ENCODE results near the gene AVP.

AVP gene

DNA sequence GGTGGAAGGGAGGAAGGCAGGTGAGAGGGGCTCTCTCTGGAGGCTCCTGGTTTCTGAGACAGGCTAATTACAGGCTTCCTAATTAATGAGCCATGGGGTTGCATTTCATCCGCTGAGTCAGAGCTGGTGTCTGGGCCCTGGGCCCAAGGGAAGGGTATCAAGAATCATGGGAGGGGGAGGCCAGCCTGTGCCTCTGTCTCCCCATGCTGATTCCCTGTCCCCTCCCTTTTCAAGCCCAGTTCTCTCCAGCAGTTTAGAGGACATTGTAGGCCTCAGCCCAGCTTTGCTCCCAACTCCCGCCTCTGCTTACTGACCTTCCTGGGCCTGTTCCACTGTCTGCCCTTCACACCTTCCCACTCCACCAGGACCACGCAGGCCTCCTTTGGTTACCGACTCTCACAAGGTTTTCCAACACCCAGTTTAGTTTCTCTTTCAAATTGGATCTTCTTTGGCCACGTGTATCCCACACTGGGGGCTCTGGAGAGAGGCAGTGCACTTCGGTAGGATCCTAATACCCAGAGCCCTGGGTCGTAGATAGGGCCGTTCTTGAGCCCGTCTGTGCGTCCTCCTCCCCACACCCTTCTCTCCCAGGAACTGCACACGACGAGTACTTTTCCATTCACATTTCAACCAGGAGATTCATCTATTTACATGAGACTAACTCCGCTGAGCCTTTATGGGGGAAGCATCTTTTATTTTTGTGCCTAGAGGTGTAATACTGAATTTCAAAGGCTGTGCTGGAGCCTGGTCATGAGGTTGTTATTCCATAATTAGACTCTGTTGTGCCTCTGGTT is 18.2 kb upstream of the AVP start:
- no peak overlapping the region for H3K4me3 ChIP-seq (ENCODE audit: low read depth, low read length)
- TF ChIP-seq, protein P1, sequence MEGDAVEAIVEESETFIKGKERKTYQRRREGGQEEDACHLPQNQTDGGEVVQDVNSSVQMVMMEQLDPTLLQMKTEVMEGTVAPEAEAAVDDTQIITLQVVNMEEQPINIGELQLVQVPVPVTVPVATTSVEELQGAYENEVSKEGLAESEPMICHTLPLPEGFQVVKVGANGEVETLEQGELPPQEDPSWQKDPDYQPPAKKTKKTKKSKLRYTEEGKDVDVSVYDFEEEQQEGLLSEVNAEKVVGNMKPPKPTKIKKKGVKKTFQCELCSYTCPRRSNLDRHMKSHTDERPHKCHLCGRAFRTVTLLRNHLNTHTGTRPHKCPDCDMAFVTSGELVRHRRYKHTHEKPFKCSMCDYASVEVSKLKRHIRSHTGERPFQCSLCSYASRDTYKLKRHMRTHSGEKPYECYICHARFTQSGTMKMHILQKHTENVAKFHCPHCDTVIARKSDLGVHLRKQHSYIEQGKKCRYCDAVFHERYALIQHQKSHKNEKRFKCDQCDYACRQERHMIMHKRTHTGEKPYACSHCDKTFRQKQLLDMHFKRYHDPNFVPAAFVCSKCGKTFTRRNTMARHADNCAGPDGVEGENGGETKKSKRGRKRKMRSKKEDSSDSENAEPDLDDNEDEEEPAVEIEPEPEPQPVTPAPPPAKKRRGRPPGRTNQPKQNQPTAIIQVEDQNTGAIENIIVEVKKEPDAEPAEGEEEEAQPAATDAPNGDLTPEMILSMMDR (IDR thresholded peaks at IDR 0.05; ENCODE audit: borderline replicate concordance, insufficient read depth, low read depth, low read length), result no peak

DNA sequence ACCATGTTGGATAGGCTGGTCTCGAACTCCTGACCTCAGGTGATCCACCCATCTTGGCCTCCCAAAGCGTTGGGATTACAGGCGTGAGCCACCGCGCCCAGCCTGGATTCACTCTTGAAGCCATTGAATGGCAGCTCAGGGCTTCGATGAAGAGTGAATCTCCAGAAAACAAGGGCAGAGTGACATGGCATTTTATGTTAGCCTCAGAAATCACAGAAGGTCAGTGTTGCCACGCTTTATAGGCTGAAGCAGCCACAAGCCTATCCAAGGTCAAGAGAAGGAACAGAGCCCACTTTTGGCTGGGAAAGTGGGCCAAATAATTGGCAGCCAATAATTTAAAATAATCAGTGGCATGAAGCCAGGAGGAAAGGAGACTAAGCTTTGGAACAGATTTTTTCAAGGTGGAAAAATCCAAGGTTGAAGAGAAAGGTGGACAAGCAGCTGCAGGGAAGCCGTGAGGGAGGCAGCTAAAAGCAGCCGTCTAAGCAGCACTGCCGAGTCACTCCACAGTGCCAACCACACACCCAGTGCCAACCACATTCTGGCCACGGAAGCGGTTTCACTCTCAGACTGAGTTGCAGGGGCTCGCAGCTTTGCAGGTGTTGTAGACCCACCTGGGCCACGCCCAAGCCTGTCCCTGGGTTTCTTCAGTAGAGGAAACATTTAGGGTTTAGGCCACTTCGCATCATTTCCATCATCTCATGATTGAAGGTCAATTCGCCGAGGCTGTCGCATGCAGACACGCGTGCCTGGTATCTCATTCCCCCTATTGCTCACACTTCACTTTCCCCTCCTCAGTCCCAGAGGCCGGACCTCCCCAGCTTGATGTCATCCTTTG is 17.4 kb upstream of the AVP start:
- TF ChIP-seq, protein P1 (IDR thresholded peaks at IDR 0.05; ENCODE audit: borderline replicate concordance, insufficient read depth, low read depth, low read length), result no peak
- H3K4me3 ChIP-seq (ENCODE audit: low read depth, low read length), result no peak overlapping the region

DNA sequence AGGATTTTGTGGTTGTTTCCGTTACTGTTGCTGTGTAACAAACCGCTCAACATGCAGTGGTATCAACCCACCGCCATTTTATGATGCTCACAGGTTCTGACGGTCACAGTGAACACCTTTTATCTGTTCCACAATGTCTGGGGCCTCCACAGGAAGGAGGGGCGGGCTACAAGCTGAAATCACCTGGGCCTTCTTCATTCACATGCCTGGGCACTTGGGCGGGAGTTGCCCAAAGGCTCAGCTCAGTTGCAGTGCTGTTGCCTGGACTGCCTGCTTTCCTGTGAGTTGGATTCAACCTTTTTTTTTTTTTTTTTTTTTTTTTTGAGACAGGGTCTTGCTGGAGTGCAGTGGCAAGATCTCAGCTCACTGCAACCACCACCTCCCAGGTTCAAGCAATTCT is 16.7 kb upstream of the AVP start:
- H3K4me3 ChIP-seq (ENCODE audit: low read depth, low read length), result no peak overlapping the region
- TF ChIP-seq, protein P1 (IDR thresholded peaks at IDR 0.05; ENCODE audit: borderline replicate concordance, insufficient read depth, low read depth, low read length), result no peak

DNA sequence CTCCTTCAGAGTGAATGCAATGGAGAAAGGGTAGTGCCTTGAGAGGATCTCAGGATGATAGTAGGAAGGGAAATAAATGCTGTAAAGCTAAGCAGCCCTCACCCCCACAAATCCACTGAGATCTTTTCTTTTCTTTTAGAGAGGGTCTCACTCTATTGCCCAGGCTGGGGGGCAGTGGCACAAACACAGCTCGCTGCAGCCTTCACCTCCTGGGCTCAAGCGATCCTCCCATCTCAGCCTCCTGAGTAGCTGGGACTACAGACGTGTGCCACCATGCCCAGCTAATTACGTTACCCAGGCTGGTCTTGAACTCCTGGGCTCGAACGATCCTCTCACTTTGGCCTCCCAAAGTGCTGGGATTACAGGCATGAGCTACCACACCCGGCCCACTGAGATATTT is 16.0 kb upstream of the AVP start:
- TF ChIP-seq, protein P1 (IDR thresholded peaks at IDR 0.05; ENCODE audit: borderline replicate concordance, insufficient read depth, low read depth, low read length), result no peak

DNA sequence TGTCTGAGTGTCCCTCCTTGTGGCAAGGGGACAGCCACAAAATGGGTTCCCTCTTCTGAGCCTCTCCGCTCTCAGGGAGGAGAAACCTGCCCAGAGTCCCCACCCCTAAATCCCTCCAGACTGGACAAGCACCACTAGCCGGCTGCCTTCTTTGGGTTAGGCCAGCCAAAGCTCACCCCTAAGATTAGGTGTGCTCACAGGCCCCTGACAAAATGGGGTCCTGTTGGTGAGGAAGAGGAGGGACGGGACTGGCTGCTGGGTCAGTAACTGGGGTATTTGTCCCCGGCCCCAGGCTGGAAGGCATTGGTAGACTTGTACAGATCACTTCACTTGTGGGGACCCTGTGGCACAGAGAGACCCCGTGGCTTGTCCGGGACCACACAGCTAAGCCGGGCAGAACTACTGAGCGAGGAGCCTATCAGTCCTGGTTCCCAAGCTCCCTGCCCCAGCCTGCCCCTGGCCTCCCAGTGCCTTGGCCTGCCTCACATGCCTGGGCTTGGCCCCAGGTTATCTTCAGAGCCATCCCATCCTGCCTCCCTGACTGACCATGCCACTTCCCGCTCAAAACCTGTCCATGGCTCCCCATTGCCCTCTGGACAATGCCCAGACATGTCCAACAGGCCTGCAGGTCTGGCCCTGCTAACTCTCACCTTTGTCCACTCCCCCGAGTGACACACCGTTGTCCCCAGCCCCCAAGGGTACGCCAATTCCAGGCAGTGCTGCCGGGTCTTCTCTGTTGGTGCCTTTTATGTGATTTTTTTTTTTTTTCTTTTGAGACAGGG is 10.5 kb upstream of the AVP start:
- H3K4me3 ChIP-seq (ENCODE audit: low read depth, low read length), result no peak overlapping the region
- TF ChIP-seq, protein P1 (IDR thresholded peaks at IDR 0.05; ENCODE audit: borderline replicate concordance, insufficient read depth, low read depth, low read length), result no peak

More for the DNA sequence above, 16.0 kb upstream of the AVP start:
- no peak overlapping the region for H3K4me3 ChIP-seq (ENCODE audit: low read depth, low read length)

DNA sequence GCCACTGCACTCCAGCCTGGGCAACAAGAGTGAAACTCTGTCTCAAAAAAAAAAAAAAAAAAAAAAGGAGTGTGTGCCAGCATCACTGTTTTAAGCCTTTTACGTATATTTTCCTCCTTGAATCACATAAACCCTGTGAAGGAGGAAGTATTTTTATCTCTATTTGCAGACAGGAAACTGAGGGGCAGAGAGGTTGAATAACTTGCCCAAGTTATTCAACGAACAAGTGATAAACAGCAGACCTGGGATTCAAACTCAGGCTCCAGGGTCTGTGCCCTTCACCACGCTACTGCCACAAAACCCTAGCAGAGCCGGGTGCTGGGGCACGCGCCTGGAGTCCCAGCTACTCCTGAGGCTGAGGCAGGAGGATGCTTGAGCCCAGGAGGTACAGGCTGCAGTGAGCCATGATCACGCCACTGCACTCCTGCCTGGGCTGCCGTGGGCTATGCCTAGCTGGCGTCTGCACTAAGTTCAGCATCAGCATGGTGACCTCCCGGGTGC is 9.4 kb upstream of the AVP start:
- TF ChIP-seq, protein P1 (IDR thresholded peaks at IDR 0.05; ENCODE audit: borderline replicate concordance, insufficient read depth, low read depth, low read length), result no peak
- no peak overlapping the region for H3K4me3 ChIP-seq (ENCODE audit: low read depth, low read length)

Measured in GM12875 (cell line).